Stomach (tissue), 8 donors: ENCODE results near the gene CDC37L1. TPM values are rescaled to one million over a fixed set of nuclear protein-coding genes. Genes with fewer than 3 reads are reported as not detected.

ENCODE experiments used
- polyA plus RNA-seq, 3 donors: library from polyadenylated mRNA; stranded (reverse); fragments of 200-250 nt; gene quantifications; one replicate each; pipeline ENCODE4 v1.2.3, GENCODE V29; 2013
- total RNA-seq, 5 donors: library from RNA; depleted of rRNA; stranded (reverse); fragments of >200 nt; gene quantifications; one replicate each; pipeline versions ENCODE4 v1.1.0 to v1.2.3, GENCODE V29; 2014 to 2016
- donor health status: healthy with polysubstance abuse.
- donor health status: Bipolar disorder and iron deficiency.
- donor health status: healthy.

The CDC37L1 gene
- total and polyA plus RNA-seq, 8 donors = 3.5 to 56.7 (median 20.7) TPM

Other genes with a start within 250 kb of the CDC37L1 start
- gene SLC1A1, start 189.1 kb upstream of the CDC37L1 start, total RNA-seq = 10 to 100 TPM in 1 of 5 donors, 1 to 10 TPM in 2, under 1 TPM in 1, not detected in 1; 0.58 to 13.3 (median 6.1) TPM
- 1 to 10 TPM; 1.4 to 2.7 (median 2.1) TPM for gene SLC1A1, start 189.1 kb upstream of the CDC37L1 start, polyA plus RNA-seq
- 10 to 100 TPM in 1 of 5 donors, 1 to 10 TPM in 3, not detected in 1; 6.7 to 11.0 (median 8.1) TPM for gene PLPP6, start 17.3 kb upstream of the CDC37L1 start, total RNA-seq
- gene PLPP6, start 17.3 kb upstream of the CDC37L1 start, polyA plus RNA-seq = 1 to 10 TPM; 3.5 to 6.6 (median 5.2) TPM
- gene SPATA6L, start 13.1 kb upstream of the CDC37L1 start, total RNA-seq = 10 to 100 TPM in 2 of 5 donors, 1 to 10 TPM in 3; 5.4 to 32.7 (median 8.8) TPM
- gene SPATA6L, start 13.1 kb upstream of the CDC37L1 start, polyA plus RNA-seq = 1 to 10 TPM; 2.3 to 4.8 (median 4.0) TPM
- gene AK3, start 61.6 kb downstream of the CDC37L1 start, total RNA-seq = 100 to 1,000 TPM in 1 of 5 donors, 10 to 100 TPM in 4; 26.1 to 108 (median 73.5) TPM
- gene AK3, start 61.6 kb downstream of the CDC37L1 start, polyA plus RNA-seq = 10 to 100 TPM; 33.9 to 64.0 (median 49.9) TPM
- 10 to 100 TPM; 11.7 to 38.7 (median 14.7) TPM for gene RCL1, start 113.4 kb downstream of the CDC37L1 start, total RNA-seq
- gene RCL1, start 113.4 kb downstream of the CDC37L1 start, polyA plus RNA-seq = 10 to 100 TPM; 12.2 to 22.6 (median 13.1) TPM